MM.1S (cell line): ENCODE measurements around the gene TXNIP.

Experiments used
- DNase-seq: peaks from one replicate; pipeline ENCODE4 v3.0.0-alpha.2; 2015
- H2AFZ ChIP-seq: fragments of 300-600 bp; sonication (generic); 2 replicates; pipeline ENCODE4 v1.6.0; 2016; ENCODE audit warnings: antibody characterized with exemption, low read length
- H3F3A ChIP-seq: fragments of 300-600 bp; sonication (generic); 2 replicates; pipeline ENCODE4 v1.6.1; 2016; ENCODE audit warnings: mild to moderate bottlenecking, antibody characterized with exemption, low read length, moderate library complexity, mixed read lengths; ENCODE audit not compliant: insufficient read depth
- H3K27ac ChIP-seq: fragments of 300-600 bp; sonication (generic); 2 replicates; pipeline ENCODE4 v1.5.1; 2016; ENCODE audit warnings: mild to moderate bottlenecking, low read length
- H3K27me3 ChIP-seq: fragments of 300-600 bp; sonication (generic); replicated peaks from 2 replicates; pipeline ENCODE4 v1.6.0; 2016; ENCODE audit warnings: low read length; ENCODE audit not compliant: insufficient read depth
- H3K36me3 ChIP-seq: fragments of 300-600 bp; sonication (generic); replicated peaks from 2 replicates; pipeline ENCODE4 v1.6.1; 2016; ENCODE audit warnings: mild to moderate bottlenecking, low read length, mixed read lengths; ENCODE audit not compliant: insufficient read depth
- H3K4me1 ChIP-seq: fragments of 300-600 bp; sonication (generic); 2 replicates; pipeline ENCODE4 v1.6.1; 2016; ENCODE audit warnings: low read length, mixed read lengths
- H3K4me2 ChIP-seq: fragments of 300-600 bp; sonication (generic); 2 replicates; pipeline ENCODE4 v1.6.0; 2016; ENCODE audit warnings: low read depth, low read length
- H3K4me3 ChIP-seq: fragments of 300-600 bp; sonication (generic); 2 replicates; pipeline ENCODE4 v1.5.1; 2016; ENCODE audit warnings: low read length, mixed read lengths
- H3K79me2 ChIP-seq: fragments of 300-600 bp; sonication (generic); 2 replicates; pipeline ENCODE4 v1.6.1; 2016; ENCODE audit warnings: mixed run types, low read length, mixed read lengths
- H3K9ac ChIP-seq: fragments of 300-600 bp; sonication (generic); 2 replicates; pipeline ENCODE4 v1.6.1; 2016; ENCODE audit warnings: low read length, mixed read lengths
- H3K9me2 ChIP-seq: fragments of 300-600 bp; sonication (generic); replicated peaks from 2 replicates; pipeline ENCODE4 v1.6.1; 2016; ENCODE audit warnings: mild to moderate bottlenecking, low read length, mixed read lengths; ENCODE audit not compliant: insufficient read depth
- H3K9me3 ChIP-seq: fragments of 300-600 bp; sonication (generic); replicated peaks from 2 replicates; pipeline ENCODE4 v1.6.1; 2016; ENCODE audit warnings: mild to moderate bottlenecking, low read length, mixed read lengths; ENCODE audit not compliant: insufficient read depth
- H4K20me1 ChIP-seq: fragments of 300-600 bp; sonication (generic); 2 replicates; pipeline ENCODE4 v1.6.1; 2016; ENCODE audit warnings: mild to moderate bottlenecking, low read length, moderate library complexity, mixed read lengths; ENCODE audit not compliant: insufficient read depth
- CTCF ChIP-seq: fragments of 300-600 bp; sonication (generic); IDR thresholded peaks from 2 replicates; pipeline ENCODE4 v1.5.1; 2016; ENCODE audit warnings: antibody characterized with exemption, low read length, mixed read lengths
- EZH2 ChIP-seq: fragments of 300-600 bp; sonication (generic); optimal IDR thresholded peaks from 2 replicates; pipeline ENCODE3; 2017; ENCODE audit warnings: low read depth, mild to moderate bottlenecking, antibody characterized with exemption, low read length, mixed read lengths
- EZH2phosphoT487 ChIP-seq: fragments of 300-600 bp; sonication (generic); IDR thresholded peaks from 2 replicates; pipeline ENCODE4 v1.6.1; 2018; ENCODE audit warnings: antibody characterized with exemption, low read length

TXNIP gene

DNA sequence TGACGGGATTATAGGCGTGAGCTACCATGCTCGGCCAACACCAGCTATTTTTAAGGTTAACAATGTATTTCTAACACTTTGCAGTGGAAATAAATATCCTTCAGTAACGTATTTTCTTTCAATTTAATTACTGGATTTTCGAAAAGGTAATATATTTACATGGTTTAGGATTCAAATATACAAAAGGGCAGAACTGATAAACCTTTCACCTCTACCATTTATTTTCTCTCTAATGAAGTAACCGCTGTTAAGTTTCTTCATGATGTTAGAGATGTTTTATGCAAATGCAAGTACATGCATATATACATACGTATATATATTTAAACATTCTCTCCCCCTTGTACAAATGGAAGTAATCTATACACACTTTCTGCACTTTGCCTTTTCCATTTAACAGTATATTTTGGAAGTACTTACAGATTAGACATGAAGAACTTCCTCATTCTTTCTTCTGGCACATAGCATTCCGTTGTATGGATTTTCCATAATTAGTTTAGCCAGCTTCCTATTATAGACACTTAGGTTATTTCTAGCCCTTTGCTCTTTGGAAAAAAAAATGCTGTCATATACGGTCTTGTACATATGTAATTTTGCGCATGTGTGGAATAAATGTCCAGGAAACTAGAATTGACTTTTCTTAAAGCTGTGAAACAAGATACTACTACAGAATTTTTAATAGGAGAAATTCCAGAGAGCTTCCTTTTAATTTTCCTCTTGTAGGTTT is 40.0 kb upstream of the TXNIP start:
- peak overlapping the region; percentile 57; the same call in 1 of the 2 replicates for H3K9ac ChIP-seq

DNA sequence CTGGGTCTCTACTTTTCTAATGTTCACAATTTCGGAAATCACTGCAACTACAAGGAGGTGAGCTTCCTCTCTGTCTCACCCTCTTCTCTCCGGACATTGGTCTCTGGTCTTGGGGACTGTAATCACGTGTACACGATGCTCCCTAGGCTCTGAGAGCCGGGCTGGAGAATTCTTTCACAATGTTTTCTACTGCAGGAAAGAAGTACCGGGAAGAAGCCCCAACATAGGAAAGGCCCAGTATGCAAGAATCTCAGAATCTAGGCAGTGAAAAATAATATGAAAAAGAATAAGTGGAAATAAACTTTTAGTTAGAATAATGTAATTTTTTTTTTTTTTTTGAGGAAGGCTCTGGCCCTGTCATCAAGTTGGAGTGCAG is 38.7 kb upstream of the TXNIP start:
- no peaks in the 10 kb centered on the region for H3K27me3 ChIP-seq
- H2AFZ ChIP-seq, result peak overlapping the region; percentile 67
- H3F3A ChIP-seq, result peaks cover 51% of the 10 kb centered on the region
- peak; percentile 57 for DNase-seq
- H3K27ac ChIP-seq, result peak overlapping the region; percentile 73; the same call in 1 of the 2 replicates
- no peak for TF ChIP-seq EZH2
- no peak for TF ChIP-seq CTCF
- no peak for TF ChIP-seq EZH2phosphoT487
- peak overlapping the region; percentile 56 for H3K4me3 ChIP-seq
- no peaks in the 10 kb centered on the region for H3K9me2 ChIP-seq
- no peaks in the 10 kb centered on the region for H4K20me1 ChIP-seq
- peak overlapping the region; percentile 68 for H3K4me2 ChIP-seq
- H3K4me1 ChIP-seq, result peaks cover 22% of the 10 kb centered on the region
- H3K79me2 ChIP-seq, result no peaks in the 10 kb centered on the region
- no peaks in the 10 kb centered on the region for H3K36me3 ChIP-seq
- no peaks in the 10 kb centered on the region for H3K9me3 ChIP-seq
- peak overlapping the region; percentile 9; the same call in 1 of the 2 replicates for H3K9ac ChIP-seq

More for the DNA sequence above, 40.0 kb upstream of the TXNIP start:
- H3K9me3 ChIP-seq, result no peaks in the 10 kb centered on the region
- no peaks in the 10 kb centered on the region for H3K36me3 ChIP-seq
- no peak for DNase-seq
- H3K79me2 ChIP-seq, result no peaks in the 10 kb centered on the region
- peaks cover 52% of the 10 kb centered on the region for H3F3A ChIP-seq
- peaks cover 21% of the 10 kb centered on the region for H3K4me1 ChIP-seq
- no peaks in the 10 kb centered on the region for H4K20me1 ChIP-seq
- H3K27ac ChIP-seq, result peak overlapping the region; percentile 73; the same call in 1 of the 2 replicates
- peak overlapping the region; percentile 89 for H3K4me3 ChIP-seq
- H2AFZ ChIP-seq, result peak overlapping the region; percentile 59
- no peaks in the 10 kb centered on the region for H3K27me3 ChIP-seq
- no peak for TF ChIP-seq EZH2
- H3K4me2 ChIP-seq, result peak overlapping the region; percentile 79
- no peaks in the 10 kb centered on the region for H3K9me2 ChIP-seq

DNA sequence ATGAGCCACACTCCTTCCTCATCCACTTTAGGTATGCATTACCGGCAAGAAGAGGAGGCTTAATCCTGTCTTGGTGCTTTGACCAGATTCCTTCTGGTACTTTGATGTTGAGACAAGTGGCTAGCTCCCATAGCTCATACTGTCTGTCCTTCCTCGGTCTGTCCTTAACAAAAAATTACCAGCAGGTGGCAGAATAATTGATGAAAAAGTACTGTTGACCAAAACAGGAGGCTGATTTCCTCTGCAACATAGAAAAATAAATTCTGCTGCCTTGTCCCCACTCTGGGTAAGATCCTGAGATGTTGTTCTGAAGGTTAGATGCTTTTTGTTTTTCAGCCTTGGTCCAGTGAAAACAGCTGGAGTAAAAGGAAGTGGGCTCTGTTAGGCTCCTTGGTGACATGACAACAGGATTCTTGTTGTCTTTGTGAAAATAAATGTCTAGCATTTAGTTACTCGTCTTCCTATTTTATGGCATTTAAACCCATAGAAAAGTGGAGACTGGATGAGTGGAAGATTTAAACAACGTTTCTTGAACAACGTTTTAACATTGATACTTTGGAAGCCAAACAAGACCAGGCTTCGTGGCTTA is 36.3 kb upstream of the TXNIP start:
- H3K9me2 ChIP-seq, result no peaks in the 10 kb centered on the region
- no peak overlapping the region for H3K9ac ChIP-seq
- H3K9me3 ChIP-seq, result no peaks in the 10 kb centered on the region
- H3K4me2 ChIP-seq, result peak overlapping the region; percentile 1; the same call in 1 of the 2 replicates
- H3K27me3 ChIP-seq, result no peaks in the 10 kb centered on the region
- TF ChIP-seq EZH2 (no peak), CTCF (peak; percentile 77)
- no peaks in the 10 kb centered on the region for H3K36me3 ChIP-seq
- DNase-seq, result peak; percentile 78
- no peaks in the 10 kb centered on the region for H3K79me2 ChIP-seq
- H2AFZ ChIP-seq, result 0 out of 2 replicates have a peak overlapping the region, but pooled peaks have one; percentile 32
- H3F3A ChIP-seq, result peaks cover 36% of the 10 kb centered on the region
- H3K27ac ChIP-seq, result no peak overlapping the region
- peaks cover 27% of the 10 kb centered on the region for H3K4me1 ChIP-seq
- H4K20me1 ChIP-seq, result no peaks in the 10 kb centered on the region
- H3K4me3 ChIP-seq, result no peak overlapping the region

DNA sequence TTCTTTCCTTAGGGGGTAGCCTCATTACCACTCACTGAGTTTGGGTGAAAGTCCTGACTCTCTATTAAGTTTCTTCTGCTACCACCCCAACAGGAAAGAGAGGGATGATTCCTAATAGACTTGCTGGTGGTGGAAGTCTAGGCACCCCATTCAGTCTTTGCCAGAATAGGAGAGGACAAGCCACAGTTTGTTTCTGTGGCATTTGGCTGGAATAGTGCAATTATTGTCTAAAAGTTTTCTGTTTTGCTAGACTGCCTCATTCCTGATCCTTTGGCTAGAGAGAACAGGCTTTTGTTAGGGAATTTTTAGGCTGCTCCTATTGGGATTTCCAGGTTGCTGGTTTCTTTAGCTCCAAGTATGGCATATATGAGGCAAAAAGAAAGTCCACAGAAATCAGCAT is 35.1 kb upstream of the TXNIP start:
- Histone ChIP-seq H3K79me2 (no peaks in the 10 kb centered on the region), H2AFZ (peak overlapping the region; percentile 42; the same call in 1 of the 2 replicates), H3K4me2 (no peak overlapping the region)

More for the DNA sequence above, 35.1 kb upstream of the TXNIP start:
- Histone ChIP-seq H3K4me1 (peaks cover 27% of the 10 kb centered on the region), H3K9me3 (no peaks in the 10 kb centered on the region), H3K27me3 (no peaks in the 10 kb centered on the region), H3F3A (peaks cover 24% of the 10 kb centered on the region), H3K36me3 (no peaks in the 10 kb centered on the region), H3K9ac (no peak overlapping the region), H4K20me1 (no peaks in the 10 kb centered on the region), H3K27ac (no peak overlapping the region), H3K9me2 (no peaks in the 10 kb centered on the region), H3K4me3 (no peak overlapping the region)
- TF ChIP-seq EZH2 (no peak), EZH2phosphoT487 (no peak), CTCF (no peak)
- no peak for DNase-seq
